ENCODE results near the gene ZFYVE26.
A peak's percentile ranks its signal among the peaks of the same experiment; 100 is the strongest.

Gene ZFYVE26

GRCh38 chr14:67815573-67816225, 691 bp downstream of the ZFYVE26 start:
- peak in 1 of 2 experiments; percentile 42 for DNase-seq

- no peak for DNase-seq
These were observed 1.6 kb downstream of the ZFYVE26 start for GRCh38 chr14:67814821-67815220.

- DNase-seq = no peak
These were observed 10.1 kb downstream of the ZFYVE26 start for GRCh38 chr14:67806246-67806645.

GRCh38 chr14:67800743-67801142, 15.6 kb downstream of the ZFYVE26 start:
- DNase-seq = no peak

- no peak for DNase-seq
These were observed 17.7 kb downstream of the ZFYVE26 start for GRCh38 chr14:67798731-67799130.

- no peak for DNase-seq
These were observed 28.7 kb downstream of the ZFYVE26 start for GRCh38 chr14:67787673-67788072.

- DNase-seq = no peak
These were observed 30.9 kb downstream of the ZFYVE26 start for GRCh38 chr14:67785270-67786109.

- DNase-seq = no peak
These were observed 32.1 kb downstream of the ZFYVE26 start for GRCh38 chr14:67784244-67784823.

- DNase-seq = no peak
These were observed 34.3 kb downstream of the ZFYVE26 start for GRCh38 chr14:67782090-67782489.

GRCh38 chr14:67778792-67779191, 37.6 kb downstream of the ZFYVE26 start:
- DNase-seq = no peak

GRCh38 chr14:67776653-67777322, 39.6 kb downstream of the ZFYVE26 start:
- no peak for DNase-seq

- DNase-seq = no peak
These were observed 42.5 kb downstream of the ZFYVE26 start for GRCh38 chr14:67773844-67774377.

- no peak for DNase-seq
These were observed 48.2 kb downstream of the ZFYVE26 start for GRCh38 chr14:67768219-67768618.

- no peak for DNase-seq
These were observed 50.2 kb downstream of the ZFYVE26 start for GRCh38 chr14:67766035-67766680.

- no peak for DNase-seq
These were observed 51.1 kb downstream of the ZFYVE26 start for GRCh38 chr14:67765192-67765834.

- no peak for DNase-seq
These were observed 51.9 kb downstream of the ZFYVE26 start for GRCh38 chr14:67764496-67764895.

GRCh38 chr14:67763158-67763822, 53.1 kb downstream of the ZFYVE26 start:
- no peak for DNase-seq

GRCh38 chr14:67762051-67762450, 54.3 kb downstream of the ZFYVE26 start:
- no peak for DNase-seq

GRCh38 chr14:67759916-67760315, 56.5 kb downstream of the ZFYVE26 start:
- DNase-seq = no peak

GRCh38 chr14:67757175-67757574, 59.2 kb downstream of the ZFYVE26 start:
- no peak for DNase-seq

GRCh38 chr14:67756496-67756895, 59.9 kb downstream of the ZFYVE26 start:
- DNase-seq = no peak

Data from SW 1271 (cell line).